H1 (cell line): Measurements from ENCODE around the gene EPB41L5. TPM values are rescaled to one million over a fixed set of nuclear protein-coding genes. Genes with fewer than 3 reads are reported as not detected.

ENCODE experiments used
- CTCF ChIA-PET: fragments of 300-600 bp; sonication (Branson Sonifier 250); formaldehyde crosslinking; loops from one replicate; lab custom pipeline; 2021; ENCODE audit not compliant: partially characterized antibody; lab: Charles Lee
- POLR2A ChIA-PET: fragments of 300-600 bp; sonication (Branson Sonifier 250); formaldehyde crosslinking; loops from one replicate; lab custom pipeline; 2021; ENCODE audit warnings: inconsistent platforms; ENCODE audit not compliant: partially characterized antibody; lab: Charles Lee
- DNase-seq, 2 experiments: peaks; one replicate each; pipeline versions ENCODE4 v3.0.0 to v3.0.0-alpha.2; 2010 to 2022; ENCODE audit warnings: low spot score in 2 of 2, low read depth in 1 of 2, mixed read lengths in 1 of 2
- FAIRE-seq: peaks from 2 replicates; lab custom pipeline; 2011; peaks lifted over from hg19 to GRCh38; lab: Jason Lieb, UNC
- H2AFZ ChIP-seq: 2 replicates; pipeline ENCODE4 v1.8.1; 2012; ENCODE audit warnings: low read length, inconsistent platforms
- H2AK5ac ChIP-seq: 2 replicates; pipeline ENCODE4 v1.6.1; 2013; ENCODE audit warnings: low read depth, low read length
- H2BK120ac ChIP-seq: replicated peaks from 2 replicates; pipeline ENCODE3; 2013; ENCODE audit warnings: low read depth, low read length, inconsistent platforms
- H2BK12ac ChIP-seq: 2 replicates; pipeline ENCODE4 v1.6.1; 2013; ENCODE audit warnings: low read depth, low read length
- H2BK15ac ChIP-seq: 2 replicates; pipeline ENCODE4 v1.6.1; 2013; ENCODE audit warnings: low read length
- H2BK20ac ChIP-seq: 2 replicates; pipeline ENCODE4 v1.6.1; 2013; ENCODE audit warnings: low read length
- H2BK5ac ChIP-seq: 2 replicates; pipeline ENCODE4 v1.6.1; 2013; ENCODE audit warnings: low read depth, low read length
- H3K14ac ChIP-seq: 2 replicates; pipeline ENCODE4 v1.6.1; 2013; ENCODE audit warnings: inconsistent platforms; ENCODE audit not compliant: insufficient read length
- H3K18ac ChIP-seq: 2 replicates; pipeline ENCODE4 v1.6.1; 2013; ENCODE audit warnings: low read length; ENCODE audit errors: extremely low read depth
- H3K23ac ChIP-seq: 2 replicates; pipeline ENCODE4 v1.6.1; 2013; ENCODE audit warnings: inconsistent platforms; ENCODE audit not compliant: insufficient read length
- H3K23me2 ChIP-seq: 2 replicates; pipeline ENCODE4 v1.6.1; 2013; ENCODE audit warnings: low read depth, low read length
- H3K27ac ChIP-seq: 2 replicates; pipeline ENCODE4 v1.6.1; 2011; ENCODE audit warnings: low read depth, low read length, inconsistent platforms
- H3K27me3 ChIP-seq, 4 experiments: replicated peaks in 1 of 4; 1 replicate in 1 of 4; 2 replicates in 3 of 4; pipeline versions ENCODE4 v1.6.1 to v1.8.1; 2011 to 2013; ENCODE audit warnings: low read length in 3 of 4, mild to moderate bottlenecking in 3 of 4, inconsistent platforms in 2 of 4, mixed read lengths in 2 of 4, moderate library complexity in 1 of 4; ENCODE audit not compliant: control insufficient read depth in 3 of 4, insufficient read depth in 3 of 4; ENCODE audit errors: extremely low read depth in 1 of 4
- H3K36me3 ChIP-seq, 4 experiments: 2 replicates each; pipeline versions ENCODE4 v1.6.1 to v1.8.1; 2011 to 2013; ENCODE audit warnings: mild to moderate bottlenecking in 4 of 4, low read length in 3 of 4, moderate library complexity in 2 of 4, control low read depth in 1 of 4, inconsistent platforms in 1 of 4; ENCODE audit not compliant: insufficient read depth in 4 of 4, control insufficient read depth in 2 of 4
- H3K4ac ChIP-seq: replicated peaks from 2 replicates; pipeline ENCODE3; 2013; ENCODE audit warnings: low read length, low read depth, mixed read lengths, inconsistent platforms; ENCODE audit not compliant: insufficient read length
- H3K4me1 ChIP-seq, 4 experiments: replicated peaks in 1 of 4; 1 replicate in 1 of 4; 2 replicates in 3 of 4; pipeline versions ENCODE4 v1.6.1 to v1.8.1; 2011 to 2013; ENCODE audit warnings: low read length in 3 of 4, inconsistent platforms in 2 of 4, mixed read lengths in 1 of 4; ENCODE audit not compliant: insufficient read depth in 4 of 4, control insufficient read depth in 3 of 4
- H3K4me2 ChIP-seq, 2 experiments: 2 replicates each; pipeline versions ENCODE4 v1.6.1 to v1.8.1; 2011 to 2013; ENCODE audit warnings: low read depth in 2 of 2, low read length in 2 of 2, control low read depth in 1 of 2, inconsistent platforms in 1 of 2, mild to moderate bottlenecking in 1 of 2; ENCODE audit not compliant: insufficient read depth in 1 of 2
- H3K4me3 ChIP-seq, 4 experiments: fragments of 200-600, 300-600 bp in 1 of 4; sonication (generic), shearing (Covaris generic), sonication (Bioruptor Twin) in 1 of 4; 2 replicates each; pipeline versions ENCODE4 v1.5.1 to v1.8.1; 2011 to 2016; ENCODE audit warnings: low read length in 4 of 4, low read depth in 3 of 4, control low read depth in 2 of 4, inconsistent platforms in 2 of 4, mild to moderate bottlenecking in 2 of 4, mixed read lengths in 1 of 4, moderate library complexity in 1 of 4; ENCODE audit not compliant: insufficient read depth in 2 of 4; ENCODE audit errors: extremely low read depth in 1 of 4
- H3K56ac ChIP-seq: replicated peaks from 2 replicates; pipeline ENCODE3; 2013; ENCODE audit warnings: low read depth, mild to moderate bottlenecking, mixed read lengths, low read length, inconsistent platforms; ENCODE audit not compliant: insufficient read length
- H3K79me1 ChIP-seq: 2 replicates; pipeline ENCODE4 v1.6.1; 2013; ENCODE audit warnings: low read depth, low read length, control low read depth
- H3K79me2 ChIP-seq, 2 experiments: 2 replicates each; pipeline versions ENCODE4 v1.6.1 to v1.8.1; 2012 to 2013; ENCODE audit warnings: low read length in 2 of 2, mild to moderate bottlenecking in 2 of 2, inconsistent platforms in 1 of 2; ENCODE audit not compliant: insufficient read depth in 2 of 2, control insufficient read depth in 1 of 2
- H3K9ac ChIP-seq, 4 experiments: replicated peaks in 1 of 4; 1 replicate in 1 of 4; 2 replicates in 3 of 4; pipeline versions ENCODE4 v1.6.1 to v1.8.1; 2011 to 2013; ENCODE audit warnings: low read depth in 3 of 4, low read length in 3 of 4, control low read depth in 2 of 4, mild to moderate bottlenecking in 2 of 4, moderate library complexity in 2 of 4, inconsistent platforms in 1 of 4; ENCODE audit errors: extremely low read depth in 1 of 4
- H3K9me3 ChIP-seq, 2 experiments: 2 replicates each; pipeline versions ENCODE4 v1.6.1 to v1.8.1; 2012 to 2013; ENCODE audit warnings: mild to moderate bottlenecking in 2 of 2, moderate library complexity in 2 of 2, control low read depth in 1 of 2, inconsistent platforms in 1 of 2, low read depth in 1 of 2, low read length in 1 of 2, mixed read lengths in 1 of 2; ENCODE audit not compliant: insufficient read depth in 2 of 2
- H4K20me1 ChIP-seq, 2 experiments: replicated peaks in 1 of 2; 2 replicates each; pipeline versions ENCODE3 to v1.8.1; 2011 to 2013; ENCODE audit warnings: inconsistent platforms in 2 of 2, low read length in 2 of 2, mild to moderate bottlenecking in 1 of 2; ENCODE audit not compliant: insufficient read depth in 2 of 2, control insufficient read depth in 1 of 2
- H4K5ac ChIP-seq: 2 replicates; pipeline ENCODE4 v1.6.1; 2013; ENCODE audit warnings: low read length, low read depth, mixed read lengths, inconsistent platforms; ENCODE audit not compliant: insufficient read length
- H4K8ac ChIP-seq: 2 replicates; pipeline ENCODE4 v1.8.0; 2013; ENCODE audit warnings: mild to moderate bottlenecking, moderate library complexity, low read length, inconsistent platforms; ENCODE audit not compliant: insufficient read depth; ENCODE audit errors: extremely low read depth
- H4K91ac ChIP-seq: replicated peaks from 2 replicates; pipeline ENCODE3; 2013; ENCODE audit warnings: low read length, mixed read lengths, inconsistent platforms; ENCODE audit not compliant: insufficient read length
- ATF2 ChIP-seq: IDR thresholded peaks from 2 replicates; pipeline ENCODE4 v1.6.1; 2012; ENCODE audit warnings: low read length, inconsistent platforms
- JUND ChIP-seq: IDR thresholded peaks from 2 replicates; pipeline ENCODE4 v1.6.1; 2011; ENCODE audit warnings: mild to moderate bottlenecking, improper control_type of control experiment, low read length
- KDM5A ChIP-seq: fragments of 200-600 bp; IDR thresholded peaks from 2 replicates; pipeline ENCODE4 v1.7.1; 2012; ENCODE audit warnings: mild to moderate bottlenecking, low read length, inconsistent platforms, mixed read lengths
- NANOG ChIP-seq: IDR thresholded peaks from 2 replicates; pipeline ENCODE4 v1.6.1; 2011; ENCODE audit warnings: low read length, low read depth, mild to moderate bottlenecking, inconsistent platforms; ENCODE audit not compliant: insufficient read depth, poor library complexity, severe bottlenecking
- NRF1 ChIP-seq: IDR thresholded peaks from 2 replicates; pipeline ENCODE4 v1.6.1; 2011; ENCODE audit warnings: mild to moderate bottlenecking, low read depth, low read length, improper control_type of control experiment
- PHF8 ChIP-seq: fragments of 200-600 bp; sonication (generic); conservative IDR thresholded peaks from 2 replicates; pipeline ENCODE4 v1.7.1; 2012; ENCODE audit warnings: low read depth, mild to moderate bottlenecking, inconsistent platforms, low read length, moderate library complexity
- SIN3A ChIP-seq, 2 experiments: IDR thresholded peaks in 1 of 2; conservative IDR thresholded peaks in 1 of 2; 2 replicates each; pipeline ENCODE4 v1.6.1; 2011 to 2012; ENCODE audit warnings: low read length in 2 of 2, improper control_type of control experiment in 1 of 2, low read depth in 1 of 2, mild to moderate bottlenecking in 1 of 2
- SRF ChIP-seq: IDR thresholded peaks from 2 replicates; pipeline ENCODE4 v1.6.1; 2011; ENCODE audit warnings: mild to moderate bottlenecking, low read depth, low read length, moderate library complexity
- TAF1 ChIP-seq: IDR thresholded peaks from 2 replicates; pipeline ENCODE4 v1.6.1; 2011; ENCODE audit warnings: mild to moderate bottlenecking, low read depth, low read length
- WGBS, 2 experiments: shearing (Covaris generic) in 1 of 2; methylation state at CpG; one replicate each; pipeline versions ENCODE4 v1.1.6 to v1.1.7; 2013 to 2015; ENCODE audit warnings: low lambda C conversion rate in 2 of 2, mixed read lengths in 2 of 2, inconsistent platforms in 1 of 2, low coverage in 1 of 2, missing lambda C conversion rate in 1 of 2; ENCODE audit not compliant: insufficient replicate concordance in 2 of 2, insufficient coverage in 1 of 2, insufficient read length in 1 of 2; ENCODE audit errors: extremely low coverage in 1 of 2, missing lambda C conversion rate in 1 of 2; 5-methylcytosine and 5-hydroxymethylcytosine counted together
- polyA plus RNA-seq, 7 experiments: library from polyadenylated mRNA; depleted of rRNA in 3 of 7; stranded (reverse) in 5 of 7; unstranded in 2 of 7; fragments of >200 nt in 5 of 7; fragments of 200-250 nt in 2 of 7; gene quantifications; 1 replicate in 5 of 7; 2 replicates in 1 of 7; 4 replicates in 1 of 7; pipeline versions ENCODE4 v1.2.1 to v1.2.3, GENCODE V29; 2011 to 2013; ENCODE audit warnings: missing spikeins in 2 of 7, mixed read lengths in 2 of 7
- total RNA-seq: library from RNA; stranded (reverse); fragmentation: NEBNext Ultra II Directional; extraction: Animal tissue kit (Norgen Biotek cat#: 25700); gene quantifications from 2 replicates; pipeline ENCODE4 v1.2.1, GENCODE V29; 2021

The EPB41L5 gene
- total and polyA plus RNA-seq, 2 of the 8 experiments (the other 6 are each of a cell fraction or from before 2014, with no cell fraction given): 13.5 to 32.3 TPM

GRCh38 chr2:120034621-120035020 lies 21.7 kb downstream of the EPB41L5 start:
- no peak overlapping the region for H3K23ac ChIP-seq
- H2AFZ ChIP-seq: no peak overlapping the region
- H4K5ac ChIP-seq: no peak overlapping the region
- no peak overlapping the region for H2BK120ac ChIP-seq
- H3K4me3 ChIP-seq: no peak overlapping the region
- H3K9me3 ChIP-seq: no peaks in the 10 kb centered on the region
- H4K8ac ChIP-seq: no peak overlapping the region
- WGBS, 2 experiments: 92% methylated on average over 4 of the region's 4 CpGs; no CpG with 5 or more reads in 1 of the 2 experiments
- no peak overlapping the region for H3K14ac ChIP-seq
- no peak overlapping the region for H3K56ac ChIP-seq
- H2BK12ac ChIP-seq: no peak overlapping the region
- H3K27me3 ChIP-seq: no peaks in the 10 kb centered on the region
- no peak overlapping the region for H2AK5ac ChIP-seq
- FAIRE-seq (no peak), DNase-seq (no peak)
- no peak overlapping the region for H3K9ac ChIP-seq
- H4K91ac ChIP-seq: no peak overlapping the region
- no peak overlapping the region for H3K4ac ChIP-seq
- TF ChIP-seq ATF2 (no peak), JUND (no peak), TAF1 (no peak), NRF1 (no peak), NANOG (no peak), KDM5A (no peak), PHF8 (no peak), SIN3A (conservative IDR thresholded peaks at IDR 0.05 in 1 of 2, IDR thresholded peaks at IDR 0.05 in 1 of 2; ENCODE audit: low read depth in 1 of 2, low read length in 2 of 2) (no peak), SRF (no peak)
- H3K23me2 ChIP-seq: no peaks in the 10 kb centered on the region; the same call in 1 of the 2 replicates
- H2BK20ac ChIP-seq: no peak overlapping the region
- no peak overlapping the region for H2BK15ac ChIP-seq
- H4K20me1 ChIP-seq: peaks cover 0 to 4% of the 10 kb centered on the region in 2 experiments
- peaks cover 0 to 6% (median 4%) of the 10 kb centered on the region in 4 experiments; a peak in 5 of 7 replicates for H3K4me1 ChIP-seq
- H3K18ac ChIP-seq: no peak overlapping the region
- H3K4me2 ChIP-seq: no peak overlapping the region
- no peak overlapping the region for H3K27ac ChIP-seq
- no peak overlapping the region for H2BK5ac ChIP-seq
- H3K36me3 ChIP-seq: no peaks in the 10 kb centered on the region
- H3K79me2 ChIP-seq: peaks cover 0 to 28% of the 10 kb centered on the region in 2 experiments; a peak in 2 of 4 replicates
- ChIA-PET POLR2A (interaction anchor here (1.4 kb wide), 1 partner anchor 18 kb away, joined by 4 read pairs; no protein-coding TSS in a partner anchor), CTCF (no interaction called here)
- H3K79me1 ChIP-seq: no peaks in the 10 kb centered on the region; the same call in 1 of the 2 replicates
